HEK293 (cell line): ENCODE data around the gene NKD1.

Source experiments
- CTCF ChIP-seq: fragments of 450-650 bp; formaldehyde crosslinking; IDR thresholded peaks from 2 replicates; pipeline ENCODE4 v1.5.1; 2016; ENCODE audit warnings: missing biosample characterization, missing genetic modification characterization
- GLI2 ChIP-seq: fragments of 450-650 bp; formaldehyde crosslinking; IDR thresholded peaks from 2 replicates; pipeline ENCODE4; 2017; ENCODE audit warnings: missing biosample characterization, missing genetic modification characterization, low read depth, borderline replicate concordance
- KLF8 ChIP-seq: fragments of 450-650 bp; formaldehyde crosslinking; IDR thresholded peaks from 2 replicates; pipeline ENCODE4 v1.5.1; 2016; ENCODE audit warnings: missing biosample characterization, missing genetic modification characterization
- REST ChIP-seq: fragments of 450-650 bp; formaldehyde crosslinking; IDR thresholded peaks from 2 replicates; pipeline ENCODE4 v1.5.1; 2016; ENCODE audit warnings: missing biosample characterization, missing genetic modification characterization
- SETDB1 ChIP-seq: IDR thresholded peaks from one replicate; pipeline ENCODE4 v1.6.1; 2017; ENCODE audit warnings: mild to moderate bottlenecking, low read length, moderate library complexity, mixed read lengths; ENCODE audit not compliant: insufficient read length
- YY1 ChIP-seq: fragments of 450-650 bp; formaldehyde crosslinking; IDR thresholded peaks from 2 replicates; pipeline ENCODE4 v1.5.1; 2018; ENCODE audit warnings: missing biosample characterization, missing genetic modification characterization
- ZBTB21 ChIP-seq: fragments of 450-650 bp; formaldehyde crosslinking; IDR thresholded peaks from 2 replicates; pipeline ENCODE4 v1.5.1; 2017; ENCODE audit warnings: missing biosample characterization, missing genetic modification characterization
- ZBTB26 ChIP-seq: fragments of 450-650 bp; formaldehyde crosslinking; optimal IDR thresholded peaks from 2 replicates; pipeline ENCODE3; 2016; ENCODE audit warnings: missing biosample characterization, mild to moderate bottlenecking, missing genetic modification characterization
- ZNF114 ChIP-seq: fragments of 450-650 bp; formaldehyde crosslinking; IDR thresholded peaks from 2 replicates; pipeline ENCODE4 v1.5.0; 2017; ENCODE audit warnings: missing biosample characterization, missing genetic modification characterization
- ZSCAN18 ChIP-seq: fragments of 450-650 bp; formaldehyde crosslinking; IDR thresholded peaks from 2 replicates; pipeline ENCODE4 v1.5.1; 2016; ENCODE audit warnings: missing biosample characterization, missing genetic modification characterization

GRCh38 chr16:50604610-50605009, 56.4 kb downstream of the NKD1 start:
- TF ChIP-seq CTCF = no peak
- no peak for TF ChIP-seq REST
- TF ChIP-seq GLI2 (tag by site-specific recombination) = no peak
- no peak for TF ChIP-seq ZBTB26 (tag by site-specific recombination)
- no peak for TF ChIP-seq YY1 (tag by site-specific recombination)
- no peak for TF ChIP-seq ZSCAN18
- TF ChIP-seq KLF8 (tag by site-specific recombination) = no peak
- no peak for TF ChIP-seq ZBTB21 (tag by site-specific recombination)
- TF ChIP-seq SETDB1 = no peak
- no peak for TF ChIP-seq ZNF114
